ENCODE results near the gene EIF4E2. TPM values are rescaled to one million over a fixed set of nuclear protein-coding genes. Genes with fewer than 3 reads are reported as not detected.

Gene EIF4E2
- total RNA-seq, 1 donor from 2014 or later, result 97.0 TPM

- peaks cover 19% of the 10 kb centered on the region for H4K20me1 ChIP-seq (ENCODE audit: low read depth)
- TF ChIP-seq, protein P1, sequence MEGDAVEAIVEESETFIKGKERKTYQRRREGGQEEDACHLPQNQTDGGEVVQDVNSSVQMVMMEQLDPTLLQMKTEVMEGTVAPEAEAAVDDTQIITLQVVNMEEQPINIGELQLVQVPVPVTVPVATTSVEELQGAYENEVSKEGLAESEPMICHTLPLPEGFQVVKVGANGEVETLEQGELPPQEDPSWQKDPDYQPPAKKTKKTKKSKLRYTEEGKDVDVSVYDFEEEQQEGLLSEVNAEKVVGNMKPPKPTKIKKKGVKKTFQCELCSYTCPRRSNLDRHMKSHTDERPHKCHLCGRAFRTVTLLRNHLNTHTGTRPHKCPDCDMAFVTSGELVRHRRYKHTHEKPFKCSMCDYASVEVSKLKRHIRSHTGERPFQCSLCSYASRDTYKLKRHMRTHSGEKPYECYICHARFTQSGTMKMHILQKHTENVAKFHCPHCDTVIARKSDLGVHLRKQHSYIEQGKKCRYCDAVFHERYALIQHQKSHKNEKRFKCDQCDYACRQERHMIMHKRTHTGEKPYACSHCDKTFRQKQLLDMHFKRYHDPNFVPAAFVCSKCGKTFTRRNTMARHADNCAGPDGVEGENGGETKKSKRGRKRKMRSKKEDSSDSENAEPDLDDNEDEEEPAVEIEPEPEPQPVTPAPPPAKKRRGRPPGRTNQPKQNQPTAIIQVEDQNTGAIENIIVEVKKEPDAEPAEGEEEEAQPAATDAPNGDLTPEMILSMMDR (IDR thresholded peaks at IDR 0.05), result peak; percentile 67
- TF ChIP-seq EZH2 (IDR thresholded peaks at IDR 0.05) (peak; percentile 91), EZH2phosphoT487 (IDR thresholded peaks at IDR 0.05) (peak; percentile 70)
- H3K27me3 ChIP-seq, result peaks cover 69% of the 10 kb centered on the region
- H2AFZ ChIP-seq (replicated peaks), result peak overlapping the region; percentile 94
- no peak overlapping the region for H3K27ac ChIP-seq
- H3K36me3 ChIP-seq, result no peaks in the 10 kb centered on the region
- H3K4me1 ChIP-seq, result peaks cover 20% of the 10 kb centered on the region
- H3K9ac ChIP-seq, result no peak overlapping the region
- H3K4me2 ChIP-seq, result peak overlapping the region; percentile 93
- Mint-ChIP-seq H3K4me3 (peak overlapping the region; percentile 78), H3K27me3 (ENCODE audit: insufficient read depth, low read depth) (peaks cover 35% of the 10 kb centered on the region), H3K4me1 (peaks cover 12% of the 10 kb centered on the region), H3K9me3 (no peaks in the 10 kb centered on the region), H3K36me3 (no peaks in the 10 kb centered on the region), H3K27ac (no peak overlapping the region)
- no peaks in the 10 kb centered on the region for H3K79me2 ChIP-seq (ENCODE audit: low read depth)
- peak overlapping the region; percentile 56 for H3K4me3 ChIP-seq
- no peaks in the 10 kb centered on the region for H3K9me3 ChIP-seq (ENCODE audit: low read depth)
- DNase-seq (ENCODE audit: low spot score), result peak; percentile 92
- H3F3A ChIP-seq (ENCODE audit: low read depth), result peaks cover 2% of the 10 kb centered on the region
Measured at GRCh38 chr2:232523682-232524597, 26.5 kb upstream of the EIF4E2 start.

- Histone ChIP-seq H3K4me1 (peaks cover 20% of the 10 kb centered on the region), H3K4me3 (no peak overlapping the region), H4K20me1 (ENCODE audit: low read depth) (peaks cover 19% of the 10 kb centered on the region), H2AFZ (replicated peaks) (no peak overlapping the region), H3K27ac (no peak overlapping the region), H3K4me2 (no peak overlapping the region), H3F3A (ENCODE audit: low read depth) (peaks cover 2% of the 10 kb centered on the region), H3K9ac (no peak overlapping the region), H3K9me3 (ENCODE audit: low read depth) (no peaks in the 10 kb centered on the region), H3K36me3 (no peaks in the 10 kb centered on the region), H3K27me3 (peaks cover 61% of the 10 kb centered on the region), H3K79me2 (ENCODE audit: low read depth) (no peaks in the 10 kb centered on the region)
- Mint-ChIP-seq H3K9me3 (no peaks in the 10 kb centered on the region), H3K27ac (no peak overlapping the region), H3K4me1 (peaks cover 7% of the 10 kb centered on the region), H3K27me3 (ENCODE audit: insufficient read depth, low read depth) (peaks cover 30% of the 10 kb centered on the region), H3K36me3 (no peaks in the 10 kb centered on the region), H3K4me3 (peak overlapping the region; percentile 78)
- TF ChIP-seq, protein P1 (IDR thresholded peaks at IDR 0.05), result no peak
- TF ChIP-seq EZH2phosphoT487 (IDR thresholded peaks at IDR 0.05), result no peak
- no peak for TF ChIP-seq EZH2 (IDR thresholded peaks at IDR 0.05)
- no peak for DNase-seq (ENCODE audit: low spot score)
Measured at GRCh38 chr2:232524771-232525170, 25.7 kb upstream of the EIF4E2 start.

DNA sequence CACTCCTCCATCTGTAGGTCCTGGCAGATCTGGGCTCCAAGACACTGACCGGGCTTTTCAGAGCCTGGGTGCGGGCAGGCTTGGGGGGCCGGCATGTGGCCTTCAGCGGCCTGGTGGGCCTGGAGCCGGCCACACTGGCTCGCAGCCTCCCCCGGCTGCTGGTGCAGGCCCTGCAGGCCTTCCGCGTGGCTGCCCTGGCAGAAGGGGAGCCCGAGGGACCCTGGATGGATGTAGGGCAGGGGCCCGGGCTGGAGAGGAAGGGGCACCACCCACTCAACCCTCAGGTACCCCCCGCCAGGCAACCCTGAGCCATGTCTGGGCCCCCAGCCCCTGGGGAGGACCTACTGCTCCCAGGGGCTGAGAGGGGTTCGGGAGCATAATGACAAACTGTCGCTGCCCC, 25.3 kb upstream of the EIF4E2 start:
- H3K4me2 ChIP-seq, result peak overlapping the region; percentile 21
- Mint-ChIP-seq H3K4me3 (no peak overlapping the region), H3K4me1 (peaks cover 7% of the 10 kb centered on the region), H3K36me3 (no peaks in the 10 kb centered on the region), H3K27me3 (ENCODE audit: insufficient read depth, low read depth) (peaks cover 28% of the 10 kb centered on the region), H3K9me3 (no peaks in the 10 kb centered on the region), H3K27ac (no peak overlapping the region)
- H3K27ac ChIP-seq, result no peak overlapping the region
- no peaks in the 10 kb centered on the region for H3K79me2 ChIP-seq (ENCODE audit: low read depth)
- H2AFZ ChIP-seq (replicated peaks), result no peak overlapping the region
- peaks cover 20% of the 10 kb centered on the region for H3K4me1 ChIP-seq
- TF ChIP-seq EZH2phosphoT487 (IDR thresholded peaks at IDR 0.05), result no peak
- TF ChIP-seq, protein P1 (IDR thresholded peaks at IDR 0.05), result no peak
- no peak for TF ChIP-seq EZH2 (IDR thresholded peaks at IDR 0.05)
- H3F3A ChIP-seq (ENCODE audit: low read depth), result peaks cover 2% of the 10 kb centered on the region
- no peaks in the 10 kb centered on the region for H3K36me3 ChIP-seq
- H3K4me3 ChIP-seq, result no peak overlapping the region
- no peak overlapping the region for H3K9ac ChIP-seq
- peaks cover 19% of the 10 kb centered on the region for H4K20me1 ChIP-seq (ENCODE audit: low read depth)
- no peaks in the 10 kb centered on the region for H3K9me3 ChIP-seq (ENCODE audit: low read depth)
- DNase-seq (ENCODE audit: low spot score), result no peak
- H3K27me3 ChIP-seq, result peaks cover 59% of the 10 kb centered on the region
